Lower leg skin (tissue), 3 donors: ENCODE data around the gene PRR20A.
"Not testable (repeated sequence)": the region's sequence is repeated elsewhere in the genome, so short reads cannot be mapped to it uniquely, and the experiment has no call there.

Source experiments
- POLR2A ChIP-seq, 2 donors: fragments of 450-650 bp; IDR thresholded peaks; one replicate each; pipeline ENCODE4 v1.6.1; 2016 to 2017; ENCODE audit warnings: antibody characterized with exemption in 2 of 2, mild to moderate bottlenecking in 1 of 2, moderate library complexity in 1 of 2
- TF ChIP-seq, protein P1 (sequence below), 3 donors: fragments of 450-650 bp; IDR thresholded peaks; one replicate each; pipeline ENCODE4 v1.5.1; 2016; ENCODE audit warnings: antibody characterized with exemption in 3 of 3, mild to moderate bottlenecking in 3 of 3, moderate library complexity in 2 of 3

DNA sequence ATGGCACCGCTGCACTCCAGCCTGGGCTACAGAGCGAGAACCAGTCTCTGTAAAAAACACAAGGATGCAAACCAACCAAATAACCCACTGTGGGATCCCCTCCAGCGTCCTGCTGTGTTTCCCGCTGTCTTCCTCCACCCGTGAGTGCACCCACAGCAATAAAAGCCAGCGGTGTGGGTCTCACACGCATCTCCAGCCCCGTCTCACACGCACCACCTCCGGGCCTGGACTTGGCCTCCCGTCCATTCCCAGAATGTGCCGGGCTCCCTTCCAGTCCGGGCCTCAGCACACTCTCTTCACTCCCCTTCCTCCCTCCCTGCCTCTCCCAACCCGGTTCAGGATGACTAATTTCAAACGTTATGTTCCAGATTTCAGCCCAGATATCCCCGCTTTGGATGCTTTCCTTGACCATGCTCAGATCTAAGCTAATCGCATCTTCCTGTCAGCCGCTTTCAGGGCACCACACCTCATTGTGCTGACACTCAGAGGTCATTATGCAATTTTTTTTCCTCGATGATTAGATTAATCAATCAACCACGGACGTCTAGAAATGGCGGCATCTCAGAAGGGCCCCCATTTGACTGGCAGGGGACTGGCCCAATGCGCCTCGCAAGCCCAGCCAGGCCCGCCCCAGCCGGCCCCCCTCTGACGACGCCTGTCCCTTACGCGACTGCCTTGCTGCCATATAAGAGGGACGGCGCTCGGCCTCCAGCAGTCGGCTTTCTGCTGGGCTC lies at the start of gene PRR20A:
- TF ChIP-seq, protein P1, sequence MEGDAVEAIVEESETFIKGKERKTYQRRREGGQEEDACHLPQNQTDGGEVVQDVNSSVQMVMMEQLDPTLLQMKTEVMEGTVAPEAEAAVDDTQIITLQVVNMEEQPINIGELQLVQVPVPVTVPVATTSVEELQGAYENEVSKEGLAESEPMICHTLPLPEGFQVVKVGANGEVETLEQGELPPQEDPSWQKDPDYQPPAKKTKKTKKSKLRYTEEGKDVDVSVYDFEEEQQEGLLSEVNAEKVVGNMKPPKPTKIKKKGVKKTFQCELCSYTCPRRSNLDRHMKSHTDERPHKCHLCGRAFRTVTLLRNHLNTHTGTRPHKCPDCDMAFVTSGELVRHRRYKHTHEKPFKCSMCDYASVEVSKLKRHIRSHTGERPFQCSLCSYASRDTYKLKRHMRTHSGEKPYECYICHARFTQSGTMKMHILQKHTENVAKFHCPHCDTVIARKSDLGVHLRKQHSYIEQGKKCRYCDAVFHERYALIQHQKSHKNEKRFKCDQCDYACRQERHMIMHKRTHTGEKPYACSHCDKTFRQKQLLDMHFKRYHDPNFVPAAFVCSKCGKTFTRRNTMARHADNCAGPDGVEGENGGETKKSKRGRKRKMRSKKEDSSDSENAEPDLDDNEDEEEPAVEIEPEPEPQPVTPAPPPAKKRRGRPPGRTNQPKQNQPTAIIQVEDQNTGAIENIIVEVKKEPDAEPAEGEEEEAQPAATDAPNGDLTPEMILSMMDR (IDR thresholded peaks at IDR 0.05) = not testable (repeated sequence)
- not testable (repeated sequence) for TF ChIP-seq POLR2A (IDR thresholded peaks at IDR 0.05)
